CD4-positive, alpha-beta T cell (primary cell): ENCODE data around the gene LGR4. TPM values are rescaled to one million over a fixed set of nuclear protein-coding genes. Genes with fewer than 3 reads are reported as not detected.

Experiments
- ATAC-seq: fragments of 200-7000 bp; cut with Tn5 transposase; one replicate; pipeline ENCODE4 v1.10.0; 2022; ENCODE audit warnings: mild to moderate bottlenecking; ENCODE audit not compliant: poor library complexity
- CTCF ChIA-PET: fragments of 350-600 bp; sonication (Branson Sonifier 250); formaldehyde crosslinking; loops from one replicate; lab custom pipeline; 2021; ENCODE audit warnings: antibody characterized with exemption, inconsistent platforms; lab: Charles Lee
- POLR2A ChIA-PET: fragments of 350-600 bp; sonication (Branson Sonifier 250); formaldehyde crosslinking; loops from one replicate; lab custom pipeline; 2021; ENCODE audit warnings: antibody characterized with exemption, inconsistent platforms; lab: Charles Lee
- DNase-seq, 14 experiments: peaks; one replicate each; pipeline ENCODE4 v3.0.0-alpha.2; 2013 to 2020; ENCODE audit warnings: mixed read lengths in 2 of 14
- H3K27ac ChIP-seq, 2 donors: one replicate each; pipeline versions ENCODE4 v1.5.1 to v1.7.0; 2013; ENCODE audit warnings: low read length in 2 of 2, low read depth in 1 of 2, mild to moderate bottlenecking in 1 of 2
- H3K27me3 ChIP-seq, 2 experiments: 1 replicate in 1 of 2; 2 replicates in 1 of 2; pipeline versions ENCODE4 v1.6.1 to v1.7.0; 2013; ENCODE audit warnings: low read length in 2 of 2, control low read depth in 1 of 2, mild to moderate bottlenecking in 1 of 2, moderate library complexity in 1 of 2; ENCODE audit not compliant: insufficient read depth in 2 of 2, control insufficient read depth in 1 of 2
- H3K36me3 ChIP-seq: one replicate; pipeline ENCODE4 v1.6.1; 2013; ENCODE audit warnings: low read length, control low read depth; ENCODE audit not compliant: insufficient read depth
- H3K4me1 ChIP-seq: one replicate; pipeline ENCODE4 v1.6.1; 2013; ENCODE audit warnings: low read length, control low read depth; ENCODE audit not compliant: insufficient read depth
- H3K4me3 ChIP-seq: one replicate; pipeline ENCODE4 v1.5.1; 2013; ENCODE audit warnings: mild to moderate bottlenecking, low read length, moderate library complexity
- H3K9me3 ChIP-seq, 2 experiments: 1 replicate in 1 of 2; 2 replicates in 1 of 2; pipeline versions ENCODE4 v1.6.1 to v1.7.0; 2013; ENCODE audit warnings: low read length in 2 of 2, mild to moderate bottlenecking in 2 of 2, control low read depth in 1 of 2, moderate library complexity in 1 of 2; ENCODE audit not compliant: control insufficient read depth in 1 of 2, insufficient read depth in 1 of 2
- H3K27ac Mint-ChIP-seq: one replicate; pipeline ENCODE4 v1.8.0; 2020; ENCODE audit warnings: mixed read lengths
- H3K27me3 Mint-ChIP-seq: one replicate; pipeline ENCODE4 v1.8.0; 2021; ENCODE audit warnings: mixed read lengths
- H3K36me3 Mint-ChIP-seq: one replicate; pipeline ENCODE4 v1.8.0; 2021; ENCODE audit warnings: low read depth, mixed read lengths
- H3K4me1 Mint-ChIP-seq: one replicate; pipeline ENCODE4 v1.8.0; 2021; ENCODE audit warnings: low read depth, mixed read lengths
- H3K4me3 Mint-ChIP-seq: one replicate; pipeline ENCODE4 v1.8.0; 2020; ENCODE audit warnings: mild to moderate bottlenecking, mixed read lengths
- H3K9me3 Mint-ChIP-seq: one replicate; pipeline ENCODE4 v1.8.0; 2020; ENCODE audit warnings: mixed read lengths
- CTCF ChIP-seq: fragments of 200-600 bp; IDR thresholded peaks from one replicate; pipeline ENCODE4 v1.8.0; 2022; ENCODE audit warnings: antibody characterized with exemption, mild to moderate bottlenecking
- intact Hi-C, 2 experiments: fragments of 100-400 bp; cut with DNase I in 1 of 2; cut with micrococcal nuclease in 1 of 2; formaldehyde crosslinking; loops; one replicate each; pipeline versions ENCODE4 v1.15.1 to v1.9.0; 2023 to 2025; cut with DNase I, micrococcal nuclease
- total RNA-seq, 174 experiments: library from RNA in 2 of 174; stranded (reverse) in 2 of 174; gene quantifications; one replicate each; pipeline ENCODE4 v1.2.3 and lab custom pipeline; 2021 to 2026

The LGR4 gene
- total RNA-seq, 2 experiments from 2014 or later: 0.69 to 0.87 TPM

- CTCF ChIA-PET: no interaction called here
Measured at GRCh38 chr11:27465629-27466028, 7.0 kb downstream of the LGR4 start.

GRCh38 chr11:27464909-27465308, 7.7 kb downstream of the LGR4 start:
- H3K27ac ChIP-seq: no peak overlapping the region
- Mint-ChIP-seq H3K27ac (no peak overlapping the region), H3K4me3 (no peak overlapping the region), H3K4me1 (peaks cover 2% of the 10 kb centered on the region), H3K9me3 (no peaks in the 10 kb centered on the region), H3K36me3 (no peaks in the 10 kb centered on the region), H3K27me3 (peaks cover 48% of the 10 kb centered on the region)
- H3K4me1 ChIP-seq: no peaks in the 10 kb centered on the region
- intact Hi-C loops: no loop called here
- TF ChIP-seq CTCF: no peak
- POLR2A ChIA-PET: no interaction called here
- CTCF ChIA-PET: interaction anchor here (0.6 to 1.4 kb wide), 2 partner anchors 10 to 281 kb away, joined by 3 read pairs; no protein-coding TSS in a partner anchor
- DNase-seq (no peak), ATAC-seq (no peak)
- no peaks in the 10 kb centered on the region for H3K9me3 ChIP-seq
- H3K27me3 ChIP-seq: peaks cover 0 to 7% of the 10 kb centered on the region in 2 experiments
- no peak overlapping the region for H3K4me3 ChIP-seq
- no peaks in the 10 kb centered on the region for H3K36me3 ChIP-seq

More at GRCh38 chr11:27465629-27466028, 7.0 kb downstream of the LGR4 start:
- no peaks in the 10 kb centered on the region for H3K9me3 Mint-ChIP-seq
- peaks cover 9% of the 10 kb centered on the region for H3K4me1 Mint-ChIP-seq
- TF ChIP-seq CTCF: no peak
- Histone ChIP-seq H3K27ac (no peak overlapping the region), H3K27me3 (peaks cover 0 to 12% of the 10 kb centered on the region in 2 experiments), H3K4me1 (no peaks in the 10 kb centered on the region), H3K4me3 (no peak overlapping the region), H3K9me3 (no peaks in the 10 kb centered on the region), H3K36me3 (no peaks in the 10 kb centered on the region)
- peaks cover 49% of the 10 kb centered on the region for H3K27me3 Mint-ChIP-seq
- intact Hi-C loops: no loop called here
- H3K27ac Mint-ChIP-seq: no peak overlapping the region
- no peak for ATAC-seq
- no peaks in the 10 kb centered on the region for H3K36me3 Mint-ChIP-seq
- H3K4me3 Mint-ChIP-seq: no peak overlapping the region
- POLR2A ChIA-PET: no interaction called here
- DNase-seq: no peak

- no peak for TF ChIP-seq CTCF
- Histone ChIP-seq H3K27ac (no peak overlapping the region), H3K9me3 (no peaks in the 10 kb centered on the region), H3K36me3 (no peaks in the 10 kb centered on the region), H3K27me3 (peaks cover 0 to 6% of the 10 kb centered on the region in 2 experiments), H3K4me1 (no peaks in the 10 kb centered on the region), H3K4me3 (no peak overlapping the region)
- Mint-ChIP-seq H3K4me3 (no peak overlapping the region), H3K9me3 (no peaks in the 10 kb centered on the region), H3K36me3 (no peaks in the 10 kb centered on the region), H3K27ac (no peak overlapping the region), H3K4me1 (no peaks in the 10 kb centered on the region), H3K27me3 (peaks cover 44% of the 10 kb centered on the region)
- POLR2A ChIA-PET: no interaction called here
- DNase-seq (no peak), ATAC-seq (no peak)
- intact Hi-C loops: no loop called here
- CTCF ChIA-PET: interaction anchor here (0.6 to 1.4 kb wide), 2 partner anchors 10 to 280 kb away, joined by 3 read pairs; no protein-coding TSS in a partner anchor
Measured at GRCh38 chr11:27464289-27464696, 8.3 kb downstream of the LGR4 start.
